ENCODE data around the gene MRPS22. TPM values are rescaled to one million over a fixed set of nuclear protein-coding genes. Genes with fewer than 3 reads are reported as not detected.

The MRPS22 gene
- total and polyA plus RNA-seq, 2 of the 8 experiments (the other 6 are each of a cell fraction or from before 2014, with no cell fraction given): 28.3 to 45.8 TPM

- no peak for TF ChIP-seq TEAD4 (IDR thresholded peaks at IDR 0.05; ENCODE audit: low read depth, low read length)
- TF ChIP-seq CTCF (IDR thresholded peaks at IDR 0.05; ENCODE audit: control extremely low read depth in 1 of 3, insufficient read depth in 1 of 3, low read depth in 1 of 3, low read length in 3 of 3): no peak
Observed at GRCh38 chr3:139355476-139355875, 11.7 kb downstream of the MRPS22 start (continued).

Data from H1 (cell line).